Measurements from ENCODE around the gene EME1. TPM values are rescaled to one million over a fixed set of nuclear protein-coding genes. Genes with fewer than 3 reads are reported as not detected.

Gene EME1
- total and polyA plus RNA-seq, 2 of the 13 experiments (the other 11 are each of a cell fraction or from before 2014, with no cell fraction given) = 20.7 to 24.6 TPM

DNA sequence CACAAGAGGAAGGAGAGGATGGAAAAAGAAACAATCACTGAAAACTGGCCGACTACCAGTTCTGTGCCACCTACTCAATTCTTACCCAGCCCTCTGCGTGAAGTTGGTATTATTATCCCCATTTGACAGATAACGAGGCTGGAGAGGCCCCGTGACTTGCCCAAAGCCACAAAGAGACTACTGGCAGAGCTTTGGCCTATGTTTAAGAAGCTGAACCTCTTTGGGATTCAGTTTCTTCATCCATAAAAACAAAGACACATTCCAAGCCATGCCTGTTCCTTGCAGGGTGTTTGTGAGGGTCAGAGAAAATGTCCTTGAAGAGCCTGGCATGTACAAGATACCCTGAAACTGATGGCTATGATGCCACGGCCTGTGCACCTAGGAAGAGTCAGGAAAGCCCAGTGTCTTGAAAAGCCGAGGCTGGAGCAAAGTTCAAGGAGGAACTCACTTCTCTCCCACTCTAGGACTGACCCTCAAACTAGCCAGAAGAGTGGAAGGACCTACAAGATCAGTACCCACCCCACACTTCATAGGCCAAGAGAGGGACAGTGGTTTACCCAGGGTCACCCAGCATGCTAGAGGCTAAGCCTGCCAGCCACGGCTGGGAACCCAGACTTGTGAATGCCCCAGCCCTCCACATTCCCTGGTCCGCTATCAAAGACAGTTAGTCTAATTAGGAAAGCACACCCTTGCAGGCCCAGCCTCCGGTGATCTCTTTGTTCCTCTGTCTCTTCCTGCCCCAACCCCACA, 51.4 kb downstream of the EME1 start (continued):
- no peak for TF ChIP-seq ZNF274 (CRISPR knock-in tag; IDR thresholded peaks at IDR 0.05)
- TF ChIP-seq, protein P1, sequence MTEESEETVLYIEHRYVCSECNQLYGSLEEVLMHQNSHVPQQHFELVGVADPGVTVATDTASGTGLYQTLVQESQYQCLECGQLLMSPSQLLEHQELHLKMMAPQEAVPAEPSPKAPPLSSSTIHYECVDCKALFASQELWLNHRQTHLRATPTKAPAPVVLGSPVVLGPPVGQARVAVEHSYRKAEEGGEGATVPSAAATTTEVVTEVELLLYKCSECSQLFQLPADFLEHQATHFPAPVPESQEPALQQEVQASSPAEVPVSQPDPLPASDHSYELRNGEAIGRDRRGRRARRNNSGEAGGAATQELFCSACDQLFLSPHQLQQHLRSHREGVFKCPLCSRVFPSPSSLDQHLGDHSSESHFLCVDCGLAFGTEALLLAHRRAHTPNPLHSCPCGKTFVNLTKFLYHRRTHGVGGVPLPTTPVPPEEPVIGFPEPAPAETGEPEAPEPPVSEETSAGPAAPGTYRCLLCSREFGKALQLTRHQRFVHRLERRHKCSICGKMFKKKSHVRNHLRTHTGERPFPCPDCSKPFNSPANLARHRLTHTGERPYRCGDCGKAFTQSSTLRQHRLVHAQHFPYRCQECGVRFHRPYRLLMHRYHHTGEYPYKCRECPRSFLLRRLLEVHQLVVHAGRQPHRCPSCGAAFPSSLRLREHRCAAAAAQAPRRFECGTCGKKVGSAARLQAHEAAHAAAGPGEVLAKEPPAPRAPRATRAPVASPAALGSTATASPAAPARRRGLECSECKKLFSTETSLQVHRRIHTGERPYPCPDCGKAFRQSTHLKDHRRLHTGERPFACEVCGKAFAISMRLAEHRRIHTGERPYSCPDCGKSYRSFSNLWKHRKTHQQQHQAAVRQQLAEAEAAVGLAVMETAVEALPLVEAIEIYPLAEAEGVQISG (CRISPR knock-in tag; IDR thresholded peaks at IDR 0.05) = no peak
- no peak for TF ChIP-seq SAFB2 (CRISPR knock-in tag; IDR thresholded peaks at IDR 0.05; ENCODE audit: borderline replicate concordance, low read depth)
- no peak for TF ChIP-seq ZNF460 (CRISPR knock-in tag; IDR thresholded peaks at IDR 0.05; ENCODE audit: borderline replicate concordance)
- TF ChIP-seq, protein P2, sequence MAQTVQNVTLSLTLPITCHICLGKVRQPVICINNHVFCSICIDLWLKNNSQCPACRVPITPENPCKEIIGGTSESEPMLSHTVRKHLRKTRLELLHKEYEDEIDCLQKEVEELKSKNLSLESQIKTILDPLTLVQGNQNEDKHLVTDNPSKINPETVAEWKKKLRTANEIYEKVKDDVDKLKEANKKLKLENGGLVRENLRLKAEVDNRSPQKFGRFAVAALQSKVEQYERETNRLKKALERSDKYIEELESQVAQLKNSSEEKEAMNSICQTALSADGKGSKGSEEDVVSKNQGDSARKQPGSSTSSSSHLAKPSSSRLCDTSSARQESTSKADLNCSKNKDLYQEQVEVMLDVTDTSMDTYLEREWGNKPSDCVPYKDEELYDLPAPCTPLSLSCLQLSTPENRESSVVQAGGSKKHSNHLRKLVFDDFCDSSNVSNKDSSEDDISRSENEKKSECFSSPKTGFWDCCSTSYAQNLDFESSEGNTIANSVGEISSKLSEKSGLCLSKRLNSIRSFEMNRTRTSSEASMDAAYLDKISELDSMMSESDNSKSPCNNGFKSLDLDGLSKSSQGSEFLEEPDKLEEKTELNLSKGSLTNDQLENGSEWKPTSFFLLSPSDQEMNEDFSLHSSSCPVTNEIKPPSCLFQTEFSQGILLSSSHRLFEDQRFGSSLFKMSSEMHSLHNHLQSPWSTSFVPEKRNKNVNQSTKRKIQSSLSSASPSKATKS (CRISPR knock-in tag; IDR thresholded peaks at IDR 0.05) = no peak
- TF ChIP-seq ZNF337 (CRISPR knock-in tag; IDR thresholded peaks at IDR 0.05; ENCODE audit: borderline replicate concordance, low read depth) = 0 out of 2 replicates have a peak, but pooled peaks have one; percentile 14
- 0 out of 2 replicates have a peak, but pooled peaks have one; percentile 1 for TF ChIP-seq PHF20 (CRISPR knock-in tag; IDR thresholded peaks at IDR 0.05)
- TF ChIP-seq, protein P3, sequence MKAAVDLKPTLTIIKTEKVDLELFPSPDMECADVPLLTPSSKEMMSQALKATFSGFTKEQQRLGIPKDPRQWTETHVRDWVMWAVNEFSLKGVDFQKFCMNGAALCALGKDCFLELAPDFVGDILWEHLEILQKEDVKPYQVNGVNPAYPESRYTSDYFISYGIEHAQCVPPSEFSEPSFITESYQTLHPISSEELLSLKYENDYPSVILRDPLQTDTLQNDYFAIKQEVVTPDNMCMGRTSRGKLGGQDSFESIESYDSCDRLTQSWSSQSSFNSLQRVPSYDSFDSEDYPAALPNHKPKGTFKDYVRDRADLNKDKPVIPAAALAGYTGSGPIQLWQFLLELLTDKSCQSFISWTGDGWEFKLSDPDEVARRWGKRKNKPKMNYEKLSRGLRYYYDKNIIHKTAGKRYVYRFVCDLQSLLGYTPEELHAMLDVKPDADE (CRISPR knock-in tag; IDR thresholded peaks at IDR 0.05) = no peak
- TF ChIP-seq PLRG1 (conservative IDR thresholded peaks at IDR 0.05) = no peak
- no peak for TF ChIP-seq FOXP1 (IDR thresholded peaks at IDR 0.05)
- TF ChIP-seq FOXP1 (CRISPR knock-in tag; IDR thresholded peaks at IDR 0.05) = no peak
- TF ChIP-seq, protein P4, sequence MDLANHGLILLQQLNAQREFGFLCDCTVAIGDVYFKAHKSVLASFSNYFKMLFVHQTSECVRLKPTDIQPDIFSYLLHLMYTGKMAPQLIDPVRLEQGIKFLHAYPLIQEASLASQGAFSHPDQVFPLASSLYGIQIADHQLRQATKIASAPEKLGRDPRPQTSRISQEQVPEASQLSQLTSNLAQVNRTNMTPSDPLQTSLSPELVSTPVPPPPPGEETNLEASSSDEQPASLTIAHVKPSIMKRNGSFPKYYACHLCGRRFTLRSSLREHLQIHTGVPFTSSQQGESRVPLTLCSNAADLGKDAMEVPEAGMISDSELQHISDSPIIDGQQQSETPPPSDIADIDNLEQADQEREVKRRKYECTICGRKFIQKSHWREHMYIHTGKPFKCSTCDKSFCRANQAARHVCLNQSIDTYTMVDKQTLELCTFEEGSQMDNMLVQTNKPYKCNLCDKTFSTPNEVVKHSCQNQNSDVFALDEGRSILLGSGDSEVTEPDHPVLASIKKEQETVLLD (CRISPR knock-in tag; IDR thresholded peaks at IDR 0.05; ENCODE audit: low read depth) = no peak
- no peak for TF ChIP-seq CHD4 (IDR thresholded peaks at IDR 0.05; ENCODE audit: borderline replicate concordance, low read length)
- peak; percentile 5; the same call in 1 of the 2 replicates for TF ChIP-seq ZSCAN30 (CRISPR knock-in tag; IDR thresholded peaks at IDR 0.05)
- TF ChIP-seq SNAI1 (CRISPR knock-in tag; IDR thresholded peaks at IDR 0.05; ENCODE audit: borderline replicate concordance) = no peak
- TF ChIP-seq SP140L (CRISPR knock-in tag; IDR thresholded peaks at IDR 0.05; ENCODE audit: borderline replicate concordance) = no peak
- TF ChIP-seq NCOA5 (CRISPR knock-in tag; IDR thresholded peaks at IDR 0.05) = no peak
- TF ChIP-seq ZNF558 (CRISPR knock-in tag; IDR thresholded peaks at IDR 0.05; ENCODE audit: borderline replicate concordance) = 0 out of 2 replicates have a peak, but pooled peaks have one; percentile 44
- TF ChIP-seq ZNF768 (CRISPR knock-in tag; IDR thresholded peaks at IDR 0.05) = peak; percentile 92
